BJ (cell line): ENCODE measurements around the gene KIRREL3. TPM values are rescaled to one million over a fixed set of nuclear protein-coding genes. Genes with fewer than 3 reads are reported as not detected.
"Not testable (repeated sequence)": the region's sequence is repeated elsewhere in the genome, so short reads cannot be mapped to it uniquely, and the experiment has no call there.

Source experiments
- CTCF ChIA-PET: fragments of 350-600 bp; formaldehyde crosslinking; extraction: SDS; loops from one replicate; lab custom pipeline; 2021; ENCODE audit warnings: antibody characterized with exemption, inconsistent platforms; lab: Yijun Ruan, JAX
- POLR2A ChIA-PET: fragments of 300-600 bp; sonication (Branson Sonifier 250); formaldehyde crosslinking; extraction: SDS; loops from one replicate; lab custom pipeline; 2021; ENCODE audit warnings: antibody characterized with exemption; lab: Charles Lee
- DNase-seq: peaks from one replicate; pipeline ENCODE4 v3.0.0-alpha.2; 2011; ENCODE audit warnings: low read depth
- H3K27me3 ChIP-seq: 2 replicates; pipeline ENCODE4 v1.6.0; 2011; ENCODE audit warnings: low read length; ENCODE audit not compliant: control insufficient read depth, insufficient read depth
- H3K36me3 ChIP-seq: 2 replicates; pipeline ENCODE4 v1.5.1; 2011; ENCODE audit warnings: low read length; ENCODE audit not compliant: control insufficient read depth, insufficient read depth
- H3K4me3 ChIP-seq: 2 replicates; pipeline ENCODE4 v1.5.1; 2011; ENCODE audit warnings: low read depth, mild to moderate bottlenecking, control low read depth, low read length
- CTCF ChIP-seq: IDR thresholded peaks from 2 replicates; pipeline ENCODE4 v1.5.1; 2011; ENCODE audit warnings: low read depth, mild to moderate bottlenecking, control low read depth, inconsistent platforms, low read length, moderate library complexity; ENCODE audit not compliant: insufficient read depth
- polyA plus RNA-seq: library from polyadenylated mRNA; depleted of rRNA; stranded (reverse); fragments of >200 nt; gene quantifications from 2 replicates; pipeline ENCODE4 v1.2.3, GENCODE V29; 2011

Gene KIRREL3
- polyA plus RNA-seq, 1 experiment, result 19.6 TPM

- CTCF ChIA-PET, result no interaction called here
- H3K4me3 ChIP-seq, result no peak overlapping the region
Observed at GRCh38 chr11:126390272-126390867, 610.2 kb downstream of the KIRREL3 start.

GRCh38 chr11:126387857-126388256 is 612.7 kb downstream of the KIRREL3 start:
- ChIA-PET POLR2A (no interaction called here), CTCF (interaction anchor here (0.6 kb wide), 1 partner anchor 18 kb away, joined by 3 read pairs; no protein-coding TSS in a partner anchor)
- Histone ChIP-seq H3K4me3 (no peak overlapping the region), H3K36me3 (no peaks in the 10 kb centered on the region), H3K27me3 (no peaks in the 10 kb centered on the region)
- no peak for TF ChIP-seq CTCF
- no peak for DNase-seq

More at GRCh38 chr11:126390272-126390867, 610.2 kb downstream of the KIRREL3 start:
- TF ChIP-seq CTCF, result no peak
- no peak for DNase-seq
- H3K36me3 ChIP-seq, result no peaks in the 10 kb centered on the region
- POLR2A ChIA-PET, result no interaction called here
- H3K27me3 ChIP-seq, result no peaks in the 10 kb centered on the region

GRCh38 chr11:126386729-126387071 is 613.9 kb downstream of the KIRREL3 start:
- CTCF ChIA-PET, result interaction anchor here (1.0 kb wide), 1 partner anchor 8 kb away, joined by 3 read pairs; no protein-coding TSS in a partner anchor
- POLR2A ChIA-PET, H3K4me3 ChIP-seq, H3K27me3 ChIP-seq, DNase-seq, H3K36me3 ChIP-seq: not testable (repeated sequence)

GRCh38 chr11:126385991-126386728 is 614.4 kb downstream of the KIRREL3 start:
- TF ChIP-seq CTCF, result no peak
- Histone ChIP-seq H3K36me3 (no peaks in the 10 kb centered on the region), H3K4me3 (no peak overlapping the region), H3K27me3 (no peaks in the 10 kb centered on the region)
- CTCF ChIA-PET, result interaction anchor here (0.7 to 1.0 kb wide), 2 partner anchors 9 to 76 kb away, joined by 3 read pairs; no protein-coding TSS in a partner anchor
- no peak for DNase-seq
- POLR2A ChIA-PET, result no interaction called here

- no peak for DNase-seq
- Histone ChIP-seq H3K27me3 (no peaks in the 10 kb centered on the region), H3K4me3 (no peak overlapping the region), H3K36me3 (no peaks in the 10 kb centered on the region)
- TF ChIP-seq CTCF, result no peak
- CTCF ChIA-PET, result no interaction called here
- POLR2A ChIA-PET, result no interaction called here
Observed at GRCh38 chr11:126384449-126385070, 616.0 kb downstream of the KIRREL3 start.
